ENCODE data around the gene ZNF274. TPM values are rescaled to one million over a fixed set of nuclear protein-coding genes. Genes with fewer than 3 reads are reported as not detected.
A peak's percentile ranks its signal among the peaks of the same experiment; 100 is the strongest.
"Not testable (repeated sequence)": the region's sequence is repeated elsewhere in the genome, so short reads cannot be mapped to it uniquely, and the experiment has no call there.

ZNF274 gene
- polyA plus RNA-seq (ENCODE audit: insufficient read length) = 22.8 TPM
- long read RNA-seq, donor 1, full-length matches to known transcripts = 5 of 15 reads
- long read RNA-seq, donor 1, partial matches to known transcripts = 10 of 15 reads
- long read RNA-seq, donor 1, other reads (novel, unspliced or antisense) = 0 of 15 reads
- long read RNA-seq, donor 2, full-length matches to known transcripts = 2 of 2 reads
- long read RNA-seq, donor 2, partial matches to known transcripts = 0 of 2 reads
- long read RNA-seq, donor 2, other reads (novel, unspliced or antisense) = 0 of 2 reads
- long read RNA-seq, donor 3, full-length matches to known transcripts = 4 of 12 reads
- long read RNA-seq, donor 3, partial matches to known transcripts = 8 of 12 reads
- long read RNA-seq, donor 3, other reads (novel, unspliced or antisense) = 0 of 12 reads
- long read RNA-seq, donor 4 = 0 reads
- long read RNA-seq, donor 5, full-length matches to known transcripts = 5 of 5 reads
- long read RNA-seq, donor 5, partial matches to known transcripts = 0 of 5 reads
- long read RNA-seq, donor 5, other reads (novel, unspliced or antisense) = 0 of 5 reads
- long read RNA-seq, donor 6, full-length matches to known transcripts = 5 of 5 reads
- long read RNA-seq, donor 6, partial matches to known transcripts = 0 of 5 reads
- long read RNA-seq, donor 6, other reads (novel, unspliced or antisense) = 0 of 5 reads
- long read RNA-seq, donor 7, full-length matches to known transcripts = 9 of 18 reads
- long read RNA-seq, donor 7, partial matches to known transcripts = 9 of 18 reads
- long read RNA-seq, donor 7, other reads (novel, unspliced or antisense) = 0 of 18 reads
- long read RNA-seq, donor 8, partial matches to known transcripts = 0 of 1 reads
- long read RNA-seq, donor 8, other reads (novel, unspliced or antisense) = 0 of 1 reads

DNA sequence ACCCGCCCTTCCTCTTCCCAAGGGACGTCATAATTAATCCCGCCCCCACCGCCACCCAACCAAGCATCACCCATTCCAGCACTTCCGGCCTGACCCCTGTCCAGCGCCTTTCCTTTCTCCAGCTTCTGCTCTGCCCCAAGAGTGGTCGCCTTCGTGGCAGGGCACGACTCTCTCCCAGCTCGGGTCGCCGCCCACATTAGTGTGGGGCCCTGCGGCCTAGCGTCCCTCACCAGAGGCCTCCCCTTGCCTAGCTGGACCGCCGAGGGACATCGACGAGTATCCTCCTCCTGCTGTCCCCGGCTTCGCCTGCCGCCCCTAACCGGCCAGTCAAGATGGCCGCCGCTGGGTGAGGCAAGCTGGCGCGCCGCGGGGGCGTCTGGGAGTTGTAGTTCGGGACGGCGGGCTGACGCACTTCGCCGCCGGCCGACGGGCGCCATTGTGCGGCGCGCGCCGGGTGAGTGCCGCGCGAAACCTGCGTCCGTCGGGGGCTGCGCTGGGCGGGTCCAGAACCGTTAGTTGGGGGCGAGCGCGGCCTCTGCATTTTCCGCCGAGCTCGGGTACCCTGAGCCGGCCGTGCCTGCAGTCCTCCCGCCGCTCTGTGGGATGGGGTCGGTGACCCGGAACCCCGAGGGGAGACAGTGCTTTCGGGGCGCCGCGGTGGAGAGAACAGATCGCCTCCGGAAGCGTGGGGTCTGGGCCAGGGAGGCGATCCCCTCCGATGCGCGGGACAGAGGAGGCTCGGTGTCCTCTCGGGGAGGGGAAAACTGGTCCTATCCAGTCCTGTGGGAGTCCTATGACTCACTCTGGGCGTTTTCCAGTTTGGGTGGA lies at the start of gene ZNF274:
Gene ZNF274, plus strand, starts transcription at position 73 of the 828 bp plus-strand sequence. CDS start 905 bp downstream, outside the sequence.
- peak; percentile 89 for DNase-seq

DNA sequence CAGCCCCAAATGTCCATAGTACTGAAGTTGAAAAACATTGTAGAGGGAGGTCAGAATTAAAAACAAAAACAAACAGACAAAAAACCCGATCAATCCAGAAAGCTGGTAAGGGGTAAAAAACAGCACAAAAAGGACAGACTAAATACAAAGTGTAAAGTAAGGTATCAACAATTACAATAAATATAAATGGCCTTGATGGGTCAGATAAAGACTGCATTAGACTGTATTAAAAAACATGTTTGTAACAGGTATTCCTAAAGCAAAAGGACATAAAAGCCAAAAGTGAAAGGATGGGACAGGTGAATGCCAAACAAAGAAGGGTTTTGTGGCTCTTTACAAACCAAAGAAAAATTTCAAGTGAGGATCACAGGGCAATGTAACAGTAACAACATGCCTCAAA lies 48.6 kb upstream of the ZNF274 start:
- no peak for DNase-seq

DNA sequence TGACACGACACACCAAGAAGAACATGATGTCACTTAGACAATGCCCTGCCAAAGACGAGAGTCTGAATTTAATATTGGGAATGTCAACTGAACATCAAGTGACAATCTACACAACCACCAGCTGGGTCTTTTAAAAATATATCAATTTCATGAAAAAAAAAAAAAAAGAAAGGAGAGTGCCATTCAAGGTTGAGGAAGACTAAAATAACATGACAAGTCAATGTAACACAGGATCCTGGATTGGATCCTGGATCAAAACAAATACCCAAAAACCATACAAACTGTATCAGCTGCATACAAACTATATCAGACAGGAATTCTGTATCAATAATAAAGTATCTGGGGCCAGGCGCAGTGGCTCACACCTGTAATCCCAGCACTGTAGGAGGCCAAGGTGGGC lies 37.0 kb upstream of the ZNF274 start:
- no peak for DNase-seq

GRCh38 chr19:58147475-58147874 lies 35.4 kb upstream of the ZNF274 start:
- DNase-seq = not testable (repeated sequence)

DNA sequence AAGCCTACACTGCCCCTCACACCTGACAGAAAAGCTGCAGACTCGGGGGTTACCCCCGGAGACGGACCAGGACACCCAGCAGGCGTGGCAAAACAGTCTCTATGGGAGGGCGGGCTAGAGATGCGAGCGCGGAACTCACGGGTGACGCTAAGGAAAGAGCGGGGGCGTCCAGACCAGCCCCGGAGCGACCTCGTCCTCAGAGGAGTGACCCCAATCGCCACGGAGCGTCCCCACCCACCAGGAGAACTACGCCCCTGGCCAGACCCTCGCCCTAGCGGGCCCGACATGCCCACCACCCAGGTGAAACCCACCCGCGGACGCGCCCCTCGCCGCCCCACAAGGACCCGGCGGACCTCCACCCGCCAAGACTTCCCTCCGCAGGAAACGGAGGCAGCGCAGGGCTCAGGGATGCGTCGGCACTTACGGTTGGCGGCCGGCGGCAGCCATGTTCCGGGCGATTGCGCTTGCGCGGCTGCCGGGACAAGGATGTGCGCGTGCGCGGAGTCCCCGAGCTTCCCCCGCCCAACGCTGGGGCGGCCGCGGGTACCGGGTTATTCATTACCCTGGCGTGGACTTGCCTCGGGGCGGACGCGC lies 32.4 kb upstream of the ZNF274 start, which contains the start of gene ZNF329:
Gene ZNF329, minus strand, starts transcription at position 462 of the 594 bp plus-strand sequence. CDS start 21,286 bp downstream, outside the sequence.
- DNase-seq = peak; percentile 82

GRCh38 chr19:58153386-58153785 lies 29.5 kb upstream of the ZNF274 start:
- DNase-seq = no peak

GRCh38 chr19:58154287-58154678 lies 28.6 kb upstream of the ZNF274 start:
- DNase-seq = peak; percentile 55

- peak; percentile 96 for DNase-seq
Observed at GRCh38 chr19:58154679-58155648, 27.9 kb upstream of the ZNF274 start.

DNA sequence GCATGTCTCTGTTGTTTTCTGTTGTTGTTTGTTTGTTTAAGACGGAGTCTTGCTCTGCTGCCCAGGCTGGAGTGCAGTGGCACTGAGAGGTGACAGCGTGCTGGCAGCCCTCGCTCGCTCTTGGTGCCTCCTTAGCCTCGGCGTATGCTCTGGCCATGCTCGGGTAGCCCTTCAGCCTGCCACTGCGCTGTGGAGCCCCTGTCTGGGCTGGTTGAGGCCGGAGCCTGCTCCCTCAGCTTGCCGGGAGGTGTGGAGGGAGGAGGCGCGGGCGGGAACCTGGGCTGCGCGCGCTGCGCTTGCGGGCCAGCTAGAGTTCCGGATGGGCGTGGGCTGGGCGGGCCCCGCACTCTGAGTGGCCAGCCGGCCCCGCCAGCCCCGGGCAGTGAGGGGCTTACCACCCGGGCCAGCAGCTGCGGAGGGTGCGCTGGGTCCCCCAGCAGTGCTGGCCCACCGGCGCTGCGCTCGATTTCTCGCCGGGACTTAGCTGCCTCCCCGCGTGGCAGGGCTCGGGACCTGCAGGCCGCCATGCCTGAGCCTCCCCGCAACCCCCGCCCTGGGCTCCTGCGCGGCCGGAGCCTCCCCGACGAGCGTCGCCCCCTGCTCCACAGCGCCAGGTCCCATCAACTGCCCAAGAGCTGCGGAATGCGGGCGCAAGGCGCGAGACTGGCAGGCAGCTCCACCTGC lies 25.7 kb upstream of the ZNF274 start:
- DNase-seq = no peak

DNA sequence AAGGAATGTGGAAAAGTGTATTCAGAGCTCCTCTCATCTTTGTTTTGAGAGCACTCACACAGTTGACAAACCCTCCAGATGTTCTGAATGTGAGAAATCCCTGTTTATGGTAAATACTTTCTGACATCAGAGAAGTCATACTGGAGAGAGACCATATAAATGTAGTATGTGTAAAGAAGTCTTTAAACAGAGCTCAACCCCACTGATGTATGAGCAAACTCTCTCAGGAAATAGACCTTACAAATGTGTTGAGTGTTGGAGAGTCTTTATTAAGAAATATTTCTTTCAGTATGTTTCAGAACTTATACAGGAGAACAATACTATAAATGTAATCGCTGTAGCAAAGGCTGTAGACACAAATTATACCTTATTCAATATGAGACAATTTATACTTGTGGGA lies 16.6 kb upstream of the ZNF274 start:
- no peak for DNase-seq

GRCh38 chr19:58166708-58167280 lies 16.1 kb upstream of the ZNF274 start:
- DNase-seq = no peak

GRCh38 chr19:58170860-58171259 lies 12.0 kb upstream of the ZNF274 start:
- no peak for DNase-seq

- DNase-seq = no peak
Observed at GRCh38 chr19:58181902-58182576, 822 bp upstream of the ZNF274 start.

DNA sequence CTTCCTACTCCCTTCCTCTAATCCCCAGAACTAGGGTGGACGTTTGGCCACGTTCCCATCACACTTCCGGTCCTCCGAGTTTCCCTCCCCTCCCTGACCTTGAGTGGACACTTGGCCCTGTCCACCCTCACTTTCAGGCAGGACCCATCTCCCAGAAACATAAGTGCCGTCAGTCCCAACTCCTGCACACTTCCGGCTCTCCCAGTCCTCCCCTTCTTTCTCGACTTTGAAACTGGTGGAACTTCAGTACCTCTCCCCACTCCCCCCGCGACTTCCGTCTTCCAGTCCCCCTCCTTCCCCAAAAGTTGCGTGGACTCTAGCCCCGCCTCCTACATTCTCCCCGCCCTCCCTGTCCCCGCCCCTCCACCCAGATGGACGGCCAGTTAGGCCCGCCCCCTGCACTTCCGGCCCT lies 278 bp upstream of the ZNF274 start:
- no peak for DNase-seq

DNA sequence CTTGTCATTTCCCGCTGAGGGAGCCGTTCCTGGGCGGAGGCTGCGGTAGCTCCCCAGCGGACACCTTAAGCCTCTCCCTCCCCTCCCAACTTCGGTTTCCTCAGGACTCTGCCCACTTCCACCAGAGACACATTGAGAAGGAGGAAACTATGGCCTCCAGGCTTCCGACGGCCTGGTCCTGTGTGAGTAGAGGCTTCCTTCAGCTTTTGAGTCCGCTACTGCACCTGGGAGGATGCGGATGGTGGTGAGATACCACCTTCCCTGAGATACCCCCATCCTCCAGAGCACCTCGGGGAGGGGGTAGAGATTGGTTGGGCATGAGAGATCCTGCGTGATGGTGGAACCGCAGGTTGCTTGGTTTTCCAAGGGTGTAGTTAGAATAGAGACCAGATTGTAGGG lies 955 bp downstream of the ZNF274 start:
- peak; percentile 50 for DNase-seq

- no peak for DNase-seq
Observed at GRCh38 chr19:58196901-58197616, 14.2 kb downstream of the ZNF274 start.

- DNase-seq = no peak
Observed at GRCh38 chr19:58203814-58204475, 21.1 kb downstream of the ZNF274 start.

Measured in left kidney (tissue), 8 donors.